Measurements from ENCODE around the gene RAI14.

RAI14 gene

GRCh38 chr5:34663771-34664496, 7.8 kb downstream of the RAI14 start:
- H3K4me3 ChIP-seq (ENCODE audit: low read length): no peak overlapping the region
- no peaks in the 10 kb centered on the region for H3K27me3 ChIP-seq (ENCODE audit: low read depth, low read length)
- no peak overlapping the region for H2AFZ ChIP-seq (ENCODE audit: low read depth, low read length)
- H3K9me3 ChIP-seq (ENCODE audit: insufficient read depth, low read length): no peaks in the 10 kb centered on the region
- H4K20me1 ChIP-seq (ENCODE audit: insufficient read depth, low read length): peaks cover 11% of the 10 kb centered on the region
- no peak overlapping the region for H3K9ac ChIP-seq (ENCODE audit: low read length)
- H3K4me2 ChIP-seq (ENCODE audit: low read length): no peak overlapping the region
- H3K4me1 ChIP-seq (ENCODE audit: low read length): no peaks in the 10 kb centered on the region
- H3K27ac ChIP-seq (ENCODE audit: low read length): no peak overlapping the region
- TF ChIP-seq CTCF (IDR thresholded peaks at IDR 0.05; ENCODE audit: low read depth, low read length) (no peak), EZH2phosphoT487 (IDR thresholded peaks at IDR 0.05; ENCODE audit: low read depth) (no peak)
- H3K36me3 ChIP-seq (replicated peaks; ENCODE audit: low read depth, low read length): peaks cover 21% of the 10 kb centered on the region
- peaks cover 88% of the 10 kb centered on the region for H3K79me2 ChIP-seq (ENCODE audit: low read length)

- Histone ChIP-seq H3K36me3 (replicated peaks; ENCODE audit: low read depth, low read length) (peaks cover 16% of the 10 kb centered on the region), H3K9ac (ENCODE audit: low read length) (no peak overlapping the region), H4K20me1 (ENCODE audit: insufficient read depth, low read length) (peaks cover 20% of the 10 kb centered on the region), H2AFZ (ENCODE audit: low read depth, low read length) (no peak overlapping the region), H3K4me3 (ENCODE audit: low read length) (no peak overlapping the region), H3K9me3 (ENCODE audit: insufficient read depth, low read length) (no peaks in the 10 kb centered on the region), H3K4me2 (ENCODE audit: low read length) (no peak overlapping the region), H3K4me1 (ENCODE audit: low read length) (no peaks in the 10 kb centered on the region), H3K27ac (ENCODE audit: low read length) (no peak overlapping the region), H3K79me2 (ENCODE audit: low read length) (peaks cover 85% of the 10 kb centered on the region), H3K27me3 (ENCODE audit: low read depth, low read length) (no peaks in the 10 kb centered on the region)
- TF ChIP-seq EZH2phosphoT487 (IDR thresholded peaks at IDR 0.05; ENCODE audit: low read depth) (no peak), CTCF (IDR thresholded peaks at IDR 0.05; ENCODE audit: low read depth, low read length) (no peak)
These were observed 10.4 kb downstream of the RAI14 start for GRCh38 chr5:34666392-34667080.

GRCh38 chr5:34667705-34668104, 11.6 kb downstream of the RAI14 start:
- no peaks in the 10 kb centered on the region for H3K27me3 ChIP-seq (ENCODE audit: low read depth, low read length)
- peaks cover 85% of the 10 kb centered on the region for H3K79me2 ChIP-seq (ENCODE audit: low read length)
- peaks cover 29% of the 10 kb centered on the region for H4K20me1 ChIP-seq (ENCODE audit: insufficient read depth, low read length)
- no peak overlapping the region for H3K9ac ChIP-seq (ENCODE audit: low read length)
- H3K4me1 ChIP-seq (ENCODE audit: low read length): no peaks in the 10 kb centered on the region
- H3K9me3 ChIP-seq (ENCODE audit: insufficient read depth, low read length): no peaks in the 10 kb centered on the region
- H3K4me2 ChIP-seq (ENCODE audit: low read length): no peak overlapping the region
- no peak overlapping the region for H3K4me3 ChIP-seq (ENCODE audit: low read length)
- no peak overlapping the region for H3K27ac ChIP-seq (ENCODE audit: low read length)
- peaks cover 14% of the 10 kb centered on the region for H3K36me3 ChIP-seq (replicated peaks; ENCODE audit: low read depth, low read length)
- TF ChIP-seq CTCF (IDR thresholded peaks at IDR 0.05; ENCODE audit: low read depth, low read length) (no peak), EZH2phosphoT487 (IDR thresholded peaks at IDR 0.05; ENCODE audit: low read depth) (no peak)
- no peak overlapping the region for H2AFZ ChIP-seq (ENCODE audit: low read depth, low read length)

GRCh38 chr5:34669931-34670516, 13.9 kb downstream of the RAI14 start:
- Histone ChIP-seq H2AFZ (ENCODE audit: low read depth, low read length) (no peak overlapping the region), H3K27ac (ENCODE audit: low read length) (no peak overlapping the region), H3K4me1 (ENCODE audit: low read length) (no peaks in the 10 kb centered on the region), H3K4me2 (ENCODE audit: low read length) (no peak overlapping the region), H4K20me1 (ENCODE audit: insufficient read depth, low read length) (peaks cover 36% of the 10 kb centered on the region), H3K36me3 (replicated peaks; ENCODE audit: low read depth, low read length) (peaks cover 4% of the 10 kb centered on the region), H3K4me3 (ENCODE audit: low read length) (no peak overlapping the region), H3K9me3 (ENCODE audit: insufficient read depth, low read length) (no peaks in the 10 kb centered on the region), H3K79me2 (ENCODE audit: low read length) (peaks cover 89% of the 10 kb centered on the region), H3K9ac (ENCODE audit: low read length) (no peak overlapping the region), H3K27me3 (ENCODE audit: low read depth, low read length) (no peaks in the 10 kb centered on the region)
- no peak for TF ChIP-seq EZH2phosphoT487 (IDR thresholded peaks at IDR 0.05; ENCODE audit: low read depth)
- no peak for TF ChIP-seq CTCF (IDR thresholded peaks at IDR 0.05; ENCODE audit: low read depth, low read length)

All from OCI-LY3 (cell line).